Gastroesophageal sphincter (tissue), 4 donors: Measurements from ENCODE around the gene GOLGA6L7. TPM values are rescaled to one million over a fixed set of nuclear protein-coding genes. Genes with fewer than 3 reads are reported as not detected.
"Not testable (repeated sequence)": the region's sequence is repeated elsewhere in the genome, so short reads cannot be mapped to it uniquely, and the experiment has no call there.

Source experiments
- ATAC-seq: fragments of 150-250 bp; one replicate; pipeline ENCODE4 v1.9.1; 2016; ENCODE audit warnings: mild to moderate bottlenecking, moderate library complexity
- H3K27ac ChIP-seq, 4 donors: fragments of 200-600 bp; sonication (generic) in 3 of 4; 1 replicate in 3 of 4; 2 replicates in 1 of 4; pipeline ENCODE4 v1.5.1; 2016 to 2019
- H3K27me3 ChIP-seq: fragments of 200-600 bp; sonication (generic); one replicate; pipeline ENCODE4 v1.5.1; 2019
- H3K36me3 ChIP-seq, 2 donors: fragments of 200-600 bp; sonication (generic); one replicate each; pipeline ENCODE4 v1.5.1; 2019; ENCODE audit warnings: control low read depth in 1 of 2
- H3K4me1 ChIP-seq, 3 donors: fragments of 200-600 bp; sonication (generic); 1 replicate in 2 of 3; 2 replicates in 1 of 3; pipeline ENCODE4 v1.5.1; 2016 to 2019; ENCODE audit warnings: control low read depth in 2 of 3
- H3K4me3 ChIP-seq, 2 donors: fragments of 200-600 bp; sonication (generic); one replicate each; pipeline ENCODE4 v1.5.1; 2019; ENCODE audit warnings: mild to moderate bottlenecking in 1 of 2, moderate library complexity in 1 of 2
- H3K9me3 ChIP-seq, 3 donors: fragments of 200-600 bp; sonication (generic); one replicate each; pipeline ENCODE4 v1.5.1; 2017 to 2019; ENCODE audit warnings: control low read depth in 2 of 3
- CTCF ChIP-seq, 4 experiments: fragments of 200-600 bp in 2 of 4; fragments of 450-650 bp in 2 of 4; sonication (generic) in 1 of 4; IDR thresholded peaks; one replicate each; pipeline ENCODE4 v1.5.1; 2017 to 2019; ENCODE audit warnings: antibody characterized with exemption in 4 of 4, mild to moderate bottlenecking in 2 of 4, moderate library complexity in 2 of 4
- EP300 ChIP-seq: sonication (generic); formaldehyde crosslinking; IDR thresholded peaks from one replicate; pipeline ENCODE4 v1.6.1; 2017; ENCODE audit warnings: antibody characterized with exemption, mild to moderate bottlenecking
- POLR2A ChIP-seq, 2 donors: fragments of 450-650 bp; IDR thresholded peaks; one replicate each; pipeline ENCODE4 v1.6.1; 2017; ENCODE audit warnings: antibody characterized with exemption in 2 of 2, mild to moderate bottlenecking in 2 of 2, moderate library complexity in 1 of 2
- POLR2AphosphoS5 ChIP-seq: sonication (generic); formaldehyde crosslinking; IDR thresholded peaks from one replicate; pipeline ENCODE4 v1.6.1; 2017; ENCODE audit warnings: antibody characterized with exemption
- WGBS, 2 donors: methylation state at CpG; one replicate each; pipeline ENCODE4 v1.1.5; 2018; ENCODE audit warnings: low coverage in 1 of 2; 5-methylcytosine and 5-hydroxymethylcytosine counted together
- total RNA-seq, 4 donors: library from RNA; depleted of rRNA; stranded (reverse); fragments of >200 nt; gene quantifications; one replicate each; pipeline ENCODE4 v1.1.0, GENCODE V29; 2016

Gene GOLGA6L7, protein sequence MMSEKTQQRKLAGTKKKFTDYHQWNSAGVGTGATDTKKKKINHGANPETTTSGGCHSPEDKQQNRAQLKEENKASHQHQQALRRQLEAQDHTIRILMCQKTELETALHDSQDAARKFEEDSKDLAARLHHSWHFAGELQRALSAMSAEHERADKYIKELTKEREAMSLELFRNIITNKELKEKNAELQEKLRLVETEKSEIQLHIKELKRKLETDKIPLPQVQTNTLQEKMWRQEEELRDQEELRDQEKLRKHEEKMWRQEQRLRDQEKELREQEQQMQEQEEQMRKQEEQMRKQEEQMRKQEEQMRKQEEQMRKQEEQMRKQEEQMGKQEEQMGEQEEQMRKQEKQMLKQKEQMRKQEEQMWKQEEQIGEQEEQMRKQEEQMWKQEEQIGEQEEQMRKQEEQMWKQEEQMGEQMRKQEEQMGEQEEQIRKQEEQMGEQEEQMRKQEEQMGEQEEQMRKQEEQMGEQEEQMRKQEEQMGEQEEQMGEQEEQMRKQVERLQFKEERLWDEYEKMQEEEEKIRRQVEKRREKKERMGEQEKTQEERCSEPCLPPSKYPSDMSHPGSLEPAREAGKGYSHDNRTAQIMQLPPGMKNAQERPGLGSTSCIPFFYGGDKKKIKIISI
- total RNA-seq, result not detected

DNA sequence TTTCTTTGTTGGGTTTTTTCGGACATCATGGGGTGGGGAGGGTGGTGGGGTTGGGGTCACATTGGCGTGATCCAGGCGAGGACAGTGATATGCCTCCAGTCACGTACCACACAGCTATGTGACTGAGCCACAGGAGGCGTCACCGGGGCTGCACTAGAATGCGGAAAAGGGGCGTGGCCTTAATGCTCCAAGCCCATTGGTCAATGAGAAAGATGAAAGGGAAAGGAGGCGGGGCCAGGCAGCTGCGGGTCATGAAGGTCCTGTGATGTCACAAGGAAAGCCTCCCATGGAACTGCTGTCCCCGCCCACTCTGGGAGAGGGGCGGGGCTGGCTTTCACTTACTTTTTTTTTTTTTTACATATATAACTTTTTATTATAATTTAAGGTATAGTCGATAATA lies at the start of gene GOLGA6L7:
TSS of gene GOLGA6L7 (minus strand) at position 124 of the 400 bp plus-strand sequence. CDS start at position 29, 95 bp downstream.
- ATAC-seq, H3K9me3 ChIP-seq, H3K27me3 ChIP-seq, H3K27ac ChIP-seq, H3K4me1 ChIP-seq, H3K4me3 ChIP-seq, H3K36me3 ChIP-seq: not testable (repeated sequence)
- WGBS, 2 donors, result 91 to 93% methylated on average over 3 to 12 of the region's 13 CpGs

- H3K27me3 ChIP-seq, result peaks cover 9% of the 10 kb centered on the region
- 94 to 98% methylated on average over 7 to 8 of the region's 13 CpGs for WGBS, 2 donors
- TF ChIP-seq POLR2A (IDR thresholded peaks at IDR 0.05), result no peak
- no peak for TF ChIP-seq EP300
- TF ChIP-seq POLR2AphosphoS5, result no peak
- TF ChIP-seq CTCF (IDR thresholded peaks at IDR 0.05), result no peak
Observed at GRCh38 chr15:28897861-28898585, 49.6 kb upstream of the GOLGA6L7 start.

GRCh38 chr15:28896951-28897350 lies 48.5 kb upstream of the GOLGA6L7 start:
- 14% methylated on average over 3 of the region's 4 CpGs; no CpG with 5 or more reads in 1 of the 2 donors for WGBS, 2 donors
- Histone ChIP-seq H3K27ac (no peak overlapping the region), H3K9me3 (no peaks in the 10 kb centered on the region), H3K4me3 (no peak overlapping the region), H3K4me1 (no peaks in the 10 kb centered on the region), H3K27me3 (peaks cover 9% of the 10 kb centered on the region), H3K36me3 (no peaks in the 10 kb centered on the region)
- TF ChIP-seq POLR2AphosphoS5 (no peak), POLR2A (IDR thresholded peaks at IDR 0.05) (no peak), EP300 (no peak), CTCF (IDR thresholded peaks at IDR 0.05) (no peak)
- no peak for ATAC-seq

More at GRCh38 chr15:28897861-28898585, 49.6 kb upstream of the GOLGA6L7 start:
- H3K4me1 ChIP-seq, result no peaks in the 10 kb centered on the region
- H3K27ac ChIP-seq, result no peak overlapping the region
- no peak for ATAC-seq
- no peak overlapping the region for H3K4me3 ChIP-seq
- H3K36me3 ChIP-seq, result no peaks in the 10 kb centered on the region
- H3K9me3 ChIP-seq, result no peaks in the 10 kb centered on the region

- Histone ChIP-seq H3K9me3 (no peaks in the 10 kb centered on the region), H3K4me3 (no peak overlapping the region), H3K36me3 (no peaks in the 10 kb centered on the region), H3K27ac (no peak overlapping the region), H3K4me1 (no peaks in the 10 kb centered on the region), H3K27me3 (peaks cover 4% of the 10 kb centered on the region)
- no peak for TF ChIP-seq EP300
- no peak for TF ChIP-seq POLR2A (IDR thresholded peaks at IDR 0.05)
- TF ChIP-seq CTCF (IDR thresholded peaks at IDR 0.05), result no peak
- TF ChIP-seq POLR2AphosphoS5, result no peak
- 95% methylated on average over 3 of the region's 6 CpGs; no CpG with 5 or more reads in 1 of the 2 donors for WGBS, 2 donors
- ATAC-seq, result no peak
Observed at GRCh38 chr15:28895566-28895965, 47.1 kb upstream of the GOLGA6L7 start.

GRCh38 chr15:28895146-28895545 lies 46.7 kb upstream of the GOLGA6L7 start:
- Histone ChIP-seq H3K9me3 (no peaks in the 10 kb centered on the region), H3K27me3 (peaks cover 4% of the 10 kb centered on the region), H3K27ac (no peak overlapping the region), H3K4me3 (no peak overlapping the region), H3K4me1 (no peaks in the 10 kb centered on the region), H3K36me3 (no peaks in the 10 kb centered on the region)
- ATAC-seq, result no peak
- WGBS, 2 donors, result 100% methylated on average over 1 of the region's 13 CpGs; no CpG with 5 or more reads in 1 of the 2 donors
- TF ChIP-seq EP300 (no peak), CTCF (IDR thresholded peaks at IDR 0.05) (no peak), POLR2AphosphoS5 (no peak)
